GM21717 (cell line): ENCODE measurements around the gene POMT1.
A peak's percentile ranks its signal among the peaks of the same experiment; 100 is the strongest.
"Not testable (repeated sequence)": the region's sequence is repeated elsewhere in the genome, so short reads cannot be mapped to it uniquely, and the experiment has no call there.

Experiments
- ATAC-seq: cut with Tn5 transposase; IDR thresholded peaks from one replicate; pipeline ENCODE4 v1.9.1; 2021; ENCODE audit warnings: mild to moderate bottlenecking, moderate library complexity; ENCODE audit not compliant: unreplicated experiment

POMT1 gene

GRCh38 chr9:131502781-131503625 lies at the start of gene POMT1:
Gene POMT1, plus strand, starts transcription at chr9:131502918. Its CDS starts 1,301 bp downstream, at chr9:131504219.
- ATAC-seq, result peak; percentile 65

GRCh38 chr9:131454028-131454427 lies 48.7 kb upstream of the POMT1 start:
- no peak for ATAC-seq

- not testable (repeated sequence) for ATAC-seq
Observed at GRCh38 chr9:131455655-131456054, 47.1 kb upstream of the POMT1 start.

- ATAC-seq, result no peak
Observed at GRCh38 chr9:131457746-131458145, 45.0 kb upstream of the POMT1 start.

GRCh38 chr9:131459056-131459455 lies 43.7 kb upstream of the POMT1 start:
- ATAC-seq, result no peak

- no peak for ATAC-seq
Observed at GRCh38 chr9:131461166-131461565, 41.6 kb upstream of the POMT1 start.

GRCh38 chr9:131464354-131465000 lies 38.2 kb upstream of the POMT1 start:
- ATAC-seq, result no peak

- ATAC-seq, result no peak
Observed at GRCh38 chr9:131465401-131465800, 37.3 kb upstream of the POMT1 start.

GRCh38 chr9:131467214-131467935 lies 35.3 kb upstream of the POMT1 start:
- no peak for ATAC-seq

GRCh38 chr9:131468031-131468430 lies 34.7 kb upstream of the POMT1 start:
- no peak for ATAC-seq

GRCh38 chr9:131469356-131469755 lies 33.4 kb upstream of the POMT1 start:
- no peak for ATAC-seq

GRCh38 chr9:131469951-131470350 lies 32.8 kb upstream of the POMT1 start:
- ATAC-seq, result no peak

- ATAC-seq, result no peak
Observed at GRCh38 chr9:131470581-131470991, 32.1 kb upstream of the POMT1 start.

GRCh38 chr9:131472085-131472484 lies 30.6 kb upstream of the POMT1 start:
- not testable (repeated sequence) for ATAC-seq

GRCh38 chr9:131473198-131473885 lies 29.4 kb upstream of the POMT1 start:
- ATAC-seq, result no peak

GRCh38 chr9:131473891-131474290 lies 28.8 kb upstream of the POMT1 start:
- no peak for ATAC-seq

- ATAC-seq, result no peak
Observed at GRCh38 chr9:131474711-131475110, 28.0 kb upstream of the POMT1 start.

GRCh38 chr9:131475111-131475955 lies 27.4 kb upstream of the POMT1 start:
- ATAC-seq, result no peak

GRCh38 chr9:131475956-131476776 lies 26.6 kb upstream of the POMT1 start:
- no peak for ATAC-seq
